GM19397 (cell line): ENCODE measurements around the gene PPP1R13L.
"Not testable (repeated sequence)": the region's sequence is repeated elsewhere in the genome, so short reads cannot be mapped to it uniquely, and the experiment has no call there.

Experiments used
- ATAC-seq: cut with Tn5 transposase; IDR thresholded peaks from one replicate; pipeline ENCODE4 v1.9.1; 2021; ENCODE audit warnings: mild to moderate bottlenecking, moderate library complexity; ENCODE audit not compliant: unreplicated experiment

PPP1R13L gene

GRCh38 chr19:45431008-45431407 lies 26.1 kb upstream of the PPP1R13L start:
- not testable (repeated sequence) for ATAC-seq

GRCh38 chr19:45429896-45430295 lies 25.0 kb upstream of the PPP1R13L start:
- not testable (repeated sequence) for ATAC-seq

GRCh38 chr19:45428384-45429231 lies 23.7 kb upstream of the PPP1R13L start:
- ATAC-seq: no peak

- no peak for ATAC-seq
Measured at GRCh38 chr19:45424191-45425058, 19.6 kb upstream of the PPP1R13L start.

GRCh38 chr19:45423589-45424190 lies 18.8 kb upstream of the PPP1R13L start, which contains the start of gene ERCC1:
Gene ERCC1, minus strand, starts transcription at chr19:45423917. Its CDS starts 543 bp downstream, at chr19:45423374.
- peak; percentile 67 for ATAC-seq

- ATAC-seq: no peak
Measured at GRCh38 chr19:45423033-45423588, 18.2 kb upstream of the PPP1R13L start.

- ATAC-seq: no peak
Measured at GRCh38 chr19:45421947-45422498, 17.2 kb upstream of the PPP1R13L start.

GRCh38 chr19:45420871-45421270 lies 16.0 kb upstream of the PPP1R13L start:
- ATAC-seq: no peak

- ATAC-seq: no peak
Measured at GRCh38 chr19:45420356-45420755, 15.5 kb upstream of the PPP1R13L start.

GRCh38 chr19:45419895-45420294 lies 15.0 kb upstream of the PPP1R13L start:
- no peak for ATAC-seq

- ATAC-seq: peak; percentile 60
Measured at GRCh38 chr19:45419396-45419795, 14.5 kb upstream of the PPP1R13L start.

- ATAC-seq: no peak
Measured at GRCh38 chr19:45418802-45419201, 13.9 kb upstream of the PPP1R13L start.

- ATAC-seq: no peak
Measured at GRCh38 chr19:45417151-45417550, 12.3 kb upstream of the PPP1R13L start.

GRCh38 chr19:45414468-45414867 lies 9.6 kb upstream of the PPP1R13L start:
- ATAC-seq: no peak

GRCh38 chr19:45413497-45413896 lies 8.6 kb upstream of the PPP1R13L start:
- no peak for ATAC-seq

- not testable (repeated sequence) for ATAC-seq
Measured at GRCh38 chr19:45410330-45410729, 5.5 kb upstream of the PPP1R13L start.

GRCh38 chr19:45409557-45409920 lies 4.7 kb upstream of the PPP1R13L start:
- ATAC-seq: no peak

GRCh38 chr19:45408830-45409556 lies 4.1 kb upstream of the PPP1R13L start:
- no peak for ATAC-seq

- ATAC-seq: no peak
Measured at GRCh38 chr19:45408121-45408520, 3.3 kb upstream of the PPP1R13L start.

- ATAC-seq: not testable (repeated sequence)
Measured at GRCh38 chr19:45407585-45407984, 2.7 kb upstream of the PPP1R13L start.
